ENCODE data around the gene RIMBP2.

GRCh38 chr12:130489293-130489692 is 226.8 kb downstream of the RIMBP2 start:
- TF ChIP-seq CTCF (IDR thresholded peaks at IDR 0.05), result no peak
- TF ChIP-seq POLR2A (IDR thresholded peaks at IDR 0.05), result no peak
- no peak for TF ChIP-seq EP300 (IDR thresholded peaks at IDR 0.05)
